OCI-LY3 (cell line): Measurements from ENCODE around the gene CDAN1.

Experiments used
- CTCF ChIP-seq: fragments of 200-600, 300-600 bp; sonication (generic); IDR thresholded peaks from 2 replicates; pipeline ENCODE4 v1.5.1; 2014; ENCODE audit warnings: antibody characterized with exemption, low read length, low read depth
- EZH2phosphoT487 ChIP-seq: fragments of 200-600 bp; shearing (Covaris generic); IDR thresholded peaks from 2 replicates; pipeline ENCODE4 v1.6.1; 2018; ENCODE audit warnings: antibody characterized with exemption, mixed run types, low read depth

GRCh38 chr15:42782716-42783115, 45.8 kb upstream of the CDAN1 start:
- TF ChIP-seq CTCF = no peak
- no peak for TF ChIP-seq EZH2phosphoT487
